Activated T-helper 2 cell treated with anti-CD3 and anti-CD28 coated beads, Interferon-gamma antibody, Interleukin-2, Interleukin-4, amounts not matched to agents 10 μg/mL and 5 μg/mL and 100 μg/mL, durations not matched to agents 14 hours and 24 hours and 36 hours (primary cell): ENCODE measurements around the gene ASB1. TPM values are rescaled to one million over a fixed set of nuclear protein-coding genes. Genes with fewer than 3 reads are reported as not detected.

ENCODE experiments used
- total RNA-seq: library from RNA; stranded (reverse); gene quantifications from 2 replicates; pipeline ENCODE4 v1.2.3, GENCODE V29; 2022

The ASB1 gene
- total RNA-seq, 1 donor from 2014 or later = 36.3 TPM

Other genes with a start within 250 kb of the ASB1 start
- gene ILKAP, start 223.2 kb upstream of the ASB1 start, total RNA-seq = 67.1 and 71.3 TPM in 2 replicates
- 10.2 and 10.8 TPM in 2 replicates for gene HES6, start 186.9 kb upstream of the ASB1 start, total RNA-seq
- gene PER2, start 138.3 kb upstream of the ASB1 start, total RNA-seq = 19.1 and 19.3 TPM in 2 replicates
- gene TRAF3IP1, start 106.4 kb upstream of the ASB1 start, total RNA-seq = 13.9 and 14.4 TPM in 2 replicates